GOT3 (cell line): Measurements from ENCODE around the gene KRT6A.

ENCODE experiments used
- DNase-seq: peaks from one replicate; lab custom pipeline; 2025; ENCODE audit warnings: mixed read lengths; lab: John Stamatoyannopoulos, UW

KRT6A gene

GRCh38 chr12:52493172-52493571 is at the start of gene KRT6A:
TSS of gene KRT6A (minus strand) at chr12:52493257. CDS start at chr12:52493188, 69 bp downstream.
- DNase-seq, result no peak

- no peak for DNase-seq
Measured at GRCh38 chr12:52542157-52542556, 49.1 kb upstream of the KRT6A start.

GRCh38 chr12:52541709-52542108 is 48.7 kb upstream of the KRT6A start:
- DNase-seq, result no peak

GRCh38 chr12:52540531-52540930 is 47.5 kb upstream of the KRT6A start:
- no peak for DNase-seq

- no peak for DNase-seq
Measured at GRCh38 chr12:52539821-52540173, 46.7 kb upstream of the KRT6A start.

- DNase-seq, result no peak
Measured at GRCh38 chr12:52539083-52539820, 46.2 kb upstream of the KRT6A start.

- DNase-seq, result no peak
Measured at GRCh38 chr12:52537101-52537500, 44.0 kb upstream of the KRT6A start.

GRCh38 chr12:52535574-52535973 is 42.5 kb upstream of the KRT6A start:
- DNase-seq, result no peak

- DNase-seq, result no peak
Measured at GRCh38 chr12:52534482-52534881, 41.4 kb upstream of the KRT6A start.

GRCh38 chr12:52533686-52534470 is 40.8 kb upstream of the KRT6A start:
- DNase-seq, result no peak

- DNase-seq, result no peak
Measured at GRCh38 chr12:52532636-52533035, 39.6 kb upstream of the KRT6A start.

GRCh38 chr12:52531566-52532300 is 38.7 kb upstream of the KRT6A start:
- no peak for DNase-seq

GRCh38 chr12:52530905-52531304 is 37.8 kb upstream of the KRT6A start:
- DNase-seq, result no peak

- no peak for DNase-seq
Measured at GRCh38 chr12:52530366-52530765, 37.3 kb upstream of the KRT6A start.

GRCh38 chr12:52529846-52530245 is 36.8 kb upstream of the KRT6A start:
- DNase-seq, result no peak

- no peak for DNase-seq
Measured at GRCh38 chr12:52529417-52529816, 36.4 kb upstream of the KRT6A start.

- DNase-seq, result no peak
Measured at GRCh38 chr12:52528641-52529143, 35.6 kb upstream of the KRT6A start.

- no peak for DNase-seq
Measured at GRCh38 chr12:52527121-52527800, 34.2 kb upstream of the KRT6A start.

GRCh38 chr12:52526511-52526951 is 33.5 kb upstream of the KRT6A start:
- no peak for DNase-seq

GRCh38 chr12:52525661-52526499 is 32.8 kb upstream of the KRT6A start:
- DNase-seq, result no peak
